Endothelial cell (in vitro differentiated cells): ENCODE data around the gene CSRP1. TPM values are rescaled to one million over a fixed set of nuclear protein-coding genes. Genes with fewer than 3 reads are reported as not detected.

ENCODE experiments used
- DNase-seq: peaks from one replicate; pipeline ENCODE4 v3.0.0; 2021; ENCODE audit warnings: low spot score
- H3K27ac Mint-ChIP-seq: one replicate; pipeline ENCODE4 v1.8.0; 2021; ENCODE audit warnings: mixed read lengths, inconsistent platforms; ENCODE audit not compliant: unreplicated experiment
- H3K27me3 Mint-ChIP-seq: one replicate; pipeline ENCODE4 v1.8.0; 2021; ENCODE audit warnings: mild to moderate bottlenecking, moderate library complexity, mixed read lengths, inconsistent platforms; ENCODE audit not compliant: unreplicated experiment
- H3K36me3 Mint-ChIP-seq: one replicate; pipeline ENCODE4 v1.8.0; 2021; ENCODE audit warnings: mild to moderate bottlenecking, low read depth, mixed read lengths, inconsistent platforms; ENCODE audit not compliant: unreplicated experiment
- H3K4me1 Mint-ChIP-seq: one replicate; pipeline ENCODE4 v1.8.0; 2021; ENCODE audit warnings: mild to moderate bottlenecking, mixed read lengths, inconsistent platforms; ENCODE audit not compliant: unreplicated experiment
- H3K4me3 Mint-ChIP-seq: one replicate; pipeline ENCODE4 v1.8.0; 2021; ENCODE audit warnings: mild to moderate bottlenecking, mixed read lengths, inconsistent platforms; ENCODE audit not compliant: unreplicated experiment
- H3K9me3 Mint-ChIP-seq: one replicate; pipeline ENCODE4 v1.8.0; 2021; ENCODE audit warnings: mixed read lengths, inconsistent platforms; ENCODE audit not compliant: unreplicated experiment
- total RNA-seq: library from RNA; stranded (reverse); fragmentation: NEBNext Ultra II Directional; extraction: Animal tissue kit (Norgen Biotek cat#: 25700); gene quantifications from one replicate; pipeline ENCODE4 v1.2.1, GENCODE V29; 2021; ENCODE audit not compliant: unreplicated experiment
- TF ChIP-seq, protein P1 (sequence below): fragments of 200-600 bp; sonication (generic); IDR thresholded peaks from one replicate; pipeline ENCODE4 v1.5.0; 2021; ENCODE audit warnings: antibody characterized with exemption; ENCODE audit not compliant: unreplicated experiment

The CSRP1 gene
- total RNA-seq, 1 donor from 2014 or later: 111 TPM

DNA sequence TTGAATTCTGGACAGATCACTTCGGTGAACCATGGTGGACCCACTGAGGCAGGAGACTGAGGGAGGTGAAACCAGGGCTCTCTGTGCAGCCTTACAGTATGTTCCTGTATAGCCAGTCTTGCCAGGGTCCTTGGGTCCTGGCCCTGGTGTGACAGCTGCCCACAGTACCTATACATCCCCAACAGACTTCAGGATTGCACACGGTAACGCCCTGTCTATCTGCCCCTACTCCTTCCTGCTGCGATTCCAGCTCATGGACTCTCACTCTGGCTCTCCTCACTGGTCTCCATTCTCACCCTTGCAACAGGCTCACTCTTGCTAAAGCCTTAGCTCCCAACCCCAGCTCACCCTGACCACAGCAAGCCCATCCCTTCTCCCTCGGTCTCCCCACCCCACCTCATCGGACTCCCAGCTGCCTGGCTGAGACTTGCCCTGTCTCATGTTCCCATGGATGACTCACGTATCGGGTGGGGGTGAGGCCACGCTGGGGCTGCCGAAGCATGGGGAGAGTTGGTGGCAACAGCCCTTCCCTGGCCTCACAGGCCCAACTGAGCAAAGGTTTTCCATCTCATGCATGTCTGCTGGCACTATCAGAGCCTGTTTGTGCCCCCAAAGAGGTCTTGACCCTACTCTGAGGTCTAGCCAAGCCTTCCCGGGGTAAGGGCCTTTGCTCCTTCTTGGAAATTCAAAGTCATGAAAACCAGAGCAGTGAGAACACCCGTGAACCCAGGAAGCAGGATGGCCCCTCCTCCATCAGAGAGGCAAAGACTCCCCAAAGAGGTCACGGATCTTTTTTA lies 45.1 kb downstream of the CSRP1 start:
- TF ChIP-seq, protein P1, sequence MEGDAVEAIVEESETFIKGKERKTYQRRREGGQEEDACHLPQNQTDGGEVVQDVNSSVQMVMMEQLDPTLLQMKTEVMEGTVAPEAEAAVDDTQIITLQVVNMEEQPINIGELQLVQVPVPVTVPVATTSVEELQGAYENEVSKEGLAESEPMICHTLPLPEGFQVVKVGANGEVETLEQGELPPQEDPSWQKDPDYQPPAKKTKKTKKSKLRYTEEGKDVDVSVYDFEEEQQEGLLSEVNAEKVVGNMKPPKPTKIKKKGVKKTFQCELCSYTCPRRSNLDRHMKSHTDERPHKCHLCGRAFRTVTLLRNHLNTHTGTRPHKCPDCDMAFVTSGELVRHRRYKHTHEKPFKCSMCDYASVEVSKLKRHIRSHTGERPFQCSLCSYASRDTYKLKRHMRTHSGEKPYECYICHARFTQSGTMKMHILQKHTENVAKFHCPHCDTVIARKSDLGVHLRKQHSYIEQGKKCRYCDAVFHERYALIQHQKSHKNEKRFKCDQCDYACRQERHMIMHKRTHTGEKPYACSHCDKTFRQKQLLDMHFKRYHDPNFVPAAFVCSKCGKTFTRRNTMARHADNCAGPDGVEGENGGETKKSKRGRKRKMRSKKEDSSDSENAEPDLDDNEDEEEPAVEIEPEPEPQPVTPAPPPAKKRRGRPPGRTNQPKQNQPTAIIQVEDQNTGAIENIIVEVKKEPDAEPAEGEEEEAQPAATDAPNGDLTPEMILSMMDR: no peak
- H3K4me3 Mint-ChIP-seq: no peak overlapping the region
- H3K9me3 Mint-ChIP-seq: no peaks in the 10 kb centered on the region
- peaks cover 9% of the 10 kb centered on the region for H3K4me1 Mint-ChIP-seq
- no peak overlapping the region for H3K27ac Mint-ChIP-seq
- no peak for DNase-seq
- H3K36me3 Mint-ChIP-seq: peaks cover 11% of the 10 kb centered on the region
- H3K27me3 Mint-ChIP-seq: peaks cover 6% of the 10 kb centered on the region

DNA sequence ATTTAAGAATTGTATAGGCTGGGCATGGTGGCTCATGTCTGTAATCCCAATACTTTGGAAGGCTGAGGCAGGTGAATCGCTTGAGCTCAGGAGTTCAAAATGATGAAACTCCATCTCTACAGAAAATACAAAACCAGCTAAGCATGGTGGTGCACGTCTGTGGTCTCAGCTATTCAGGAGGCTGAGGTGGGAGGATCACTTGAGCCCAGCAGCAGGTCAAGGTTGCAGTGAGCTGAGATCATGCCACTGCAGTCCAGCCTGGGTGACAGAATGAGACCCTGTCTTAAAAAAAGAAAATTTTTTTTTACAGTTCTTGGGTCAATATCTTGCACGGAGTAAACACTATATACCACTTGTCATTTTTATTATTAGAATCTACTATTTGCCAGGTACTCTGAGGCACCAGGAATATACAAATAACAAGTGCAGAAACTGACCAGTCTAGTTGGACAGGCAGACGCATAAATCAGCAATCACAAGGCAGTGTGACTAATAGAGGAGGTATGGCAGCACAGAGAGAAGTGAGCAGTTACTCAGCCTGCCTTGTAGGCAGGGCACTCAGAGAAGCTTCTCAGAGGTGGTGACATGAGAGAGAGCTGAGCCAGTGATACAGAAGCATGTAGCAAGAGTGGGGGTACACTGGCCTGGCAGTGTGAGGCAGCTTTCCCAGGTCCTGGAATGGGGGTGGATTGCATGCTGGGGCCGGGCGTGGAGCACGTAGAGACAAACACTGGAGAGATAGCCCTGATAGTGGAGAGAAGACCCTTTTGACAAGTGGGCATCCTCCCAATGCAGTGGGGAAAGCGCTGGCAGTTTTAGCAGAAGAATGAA lies 45.9 kb downstream of the CSRP1 start:
- DNase-seq: no peak
- Mint-ChIP-seq H3K4me3 (no peak overlapping the region), H3K36me3 (peaks cover 11% of the 10 kb centered on the region), H3K27me3 (peaks cover 6% of the 10 kb centered on the region), H3K4me1 (peaks cover 16% of the 10 kb centered on the region), H3K9me3 (no peaks in the 10 kb centered on the region), H3K27ac (no peak overlapping the region)
- TF ChIP-seq, protein P1: no peak

DNA sequence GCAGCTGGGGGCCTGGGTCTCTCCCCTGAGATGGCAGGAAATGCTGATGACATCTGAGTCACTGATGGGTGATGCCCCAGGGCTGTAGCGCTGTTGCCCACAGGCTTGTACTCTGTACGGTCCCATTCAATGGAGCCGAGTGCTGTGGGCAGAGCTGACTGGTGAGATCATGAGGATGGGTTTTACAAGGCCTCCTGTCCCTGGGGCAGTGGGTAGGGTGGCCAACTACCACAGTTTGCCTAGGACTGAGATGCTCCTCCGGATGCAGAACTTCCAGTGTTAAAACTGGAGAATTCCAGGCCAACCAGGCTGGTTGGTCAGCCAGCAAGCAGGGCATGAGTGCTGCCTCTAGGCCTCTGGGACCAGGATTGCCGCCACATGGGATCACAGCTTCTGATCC lies 47.1 kb downstream of the CSRP1 start:
- Mint-ChIP-seq H3K4me1 (peaks cover 19% of the 10 kb centered on the region), H3K9me3 (no peaks in the 10 kb centered on the region), H3K27ac (no peak overlapping the region), H3K4me3 (no peak overlapping the region), H3K27me3 (peaks cover 9% of the 10 kb centered on the region), H3K36me3 (peaks cover 5% of the 10 kb centered on the region)
- TF ChIP-seq, protein P1: no peak
- no peak for DNase-seq

DNA sequence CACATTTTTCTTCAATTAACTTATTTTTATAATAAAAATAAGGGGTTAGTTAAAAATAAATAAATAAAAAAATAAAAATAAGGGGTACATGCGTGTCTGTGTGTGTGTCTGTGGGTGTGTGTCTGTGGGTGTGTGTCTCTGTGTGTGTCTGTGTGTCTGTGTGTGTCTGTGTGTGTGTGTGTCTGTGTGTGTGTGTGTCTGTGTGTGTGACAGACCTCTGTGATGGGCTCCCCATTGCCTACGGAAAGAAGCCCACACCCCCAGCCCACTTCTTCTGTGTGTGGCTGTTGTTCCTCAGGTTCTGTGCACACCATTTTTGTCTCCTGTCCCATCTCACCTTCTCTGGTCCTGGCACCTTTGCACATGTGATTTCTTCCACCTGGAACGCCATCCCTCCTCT lies 47.9 kb downstream of the CSRP1 start:
- Mint-ChIP-seq H3K27ac (no peak overlapping the region), H3K4me3 (no peak overlapping the region), H3K9me3 (no peaks in the 10 kb centered on the region), H3K27me3 (peaks cover 9% of the 10 kb centered on the region), H3K4me1 (peaks cover 17% of the 10 kb centered on the region), H3K36me3 (peaks cover under 1% of the 10 kb centered on the region)
- TF ChIP-seq, protein P1: no peak
- DNase-seq: no peak
